Tibial artery (tissue), 4 donors: ENCODE results near the gene OR4X2.

Experiments
- DNase-seq, 2 donors: peaks; one replicate each; pipeline ENCODE4 v3.0.0-alpha.2; 2019
- H3K27ac ChIP-seq, 2 donors: fragments of 200-600 bp; sonication (generic) in 1 of 2; 1 replicate in 1 of 2; 2 replicates in 1 of 2; pipeline ENCODE4 v1.5.1; 2018 to 2019; ENCODE audit warnings: mild to moderate bottlenecking in 1 of 2
- H3K27me3 ChIP-seq, 2 donors: fragments of 200-600 bp; sonication (generic) in 1 of 2; one replicate each; pipeline versions ENCODE4 v1.5.1 to v1.6.0; 2016 to 2019
- H3K36me3 ChIP-seq, 3 donors: fragments of 200-600 bp; sonication (generic) in 2 of 3; one replicate each; pipeline ENCODE4 v1.5.1; 2016 to 2019; ENCODE audit warnings: mild to moderate bottlenecking in 2 of 3
- H3K4me1 ChIP-seq, 4 donors: fragments of 200-600 bp; sonication (generic) in 2 of 4; 1 replicate in 3 of 4; 2 replicates in 1 of 4; pipeline ENCODE4 v1.5.1; 2016 to 2019
- H3K4me3 ChIP-seq, 2 donors: fragments of 200-600 bp; sonication (generic) in 1 of 2; 1 replicate in 1 of 2; 2 replicates in 1 of 2; pipeline ENCODE4 v1.5.1; 2018 to 2019; ENCODE audit warnings: mild to moderate bottlenecking in 2 of 2
- H3K9me3 ChIP-seq, 3 donors: fragments of 200-600 bp; sonication (generic) in 1 of 3; one replicate each; pipeline ENCODE4 v1.5.1; 2016 to 2019
- CTCF ChIP-seq, 2 experiments: fragments of 200-600 bp in 1 of 2; fragments of 450-650 bp in 1 of 2; IDR thresholded peaks; one replicate each; pipeline ENCODE4 v1.5.1; 2017 to 2019; ENCODE audit warnings: antibody characterized with exemption in 2 of 2, mild to moderate bottlenecking in 1 of 2, moderate library complexity in 1 of 2
- intact Hi-C: fragments of 100-400 bp; cut with DNase I; formaldehyde crosslinking; loops from one replicate; pipeline ENCODE4 v1.15.0; 2023; ENCODE audit warnings: low total_unique reads

Gene OR4X2

GRCh38 chr11:48237727-48238126 is 7.2 kb upstream of the OR4X2 start:
- Histone ChIP-seq H3K9me3 (no peaks in the 10 kb centered on the region), H3K4me3 (no peak overlapping the region), H3K27ac (no peak overlapping the region), H3K36me3 (no peaks in the 10 kb centered on the region), H3K4me1 (no peaks in the 10 kb centered on the region), H3K27me3 (no peaks in the 10 kb centered on the region)
- intact Hi-C loops = no loop called here
- no peak for TF ChIP-seq CTCF (IDR thresholded peaks at IDR 0.05)
- no peak for DNase-seq

GRCh38 chr11:48242501-48242900 is 2.4 kb upstream of the OR4X2 start:
- Histone ChIP-seq H3K9me3 (no peaks in the 10 kb centered on the region), H3K36me3 (no peaks in the 10 kb centered on the region), H3K27me3 (no peaks in the 10 kb centered on the region), H3K27ac (no peak overlapping the region), H3K4me1 (no peaks in the 10 kb centered on the region), H3K4me3 (no peak overlapping the region)
- TF ChIP-seq CTCF (IDR thresholded peaks at IDR 0.05) = no peak
- DNase-seq = no peak
- intact Hi-C loops = no loop called here

- Histone ChIP-seq H3K9me3 (peaks cover 0 to 22% (median 11%) of the 10 kb centered on the region in 3 donors), H3K27ac (no peak overlapping the region), H3K36me3 (no peaks in the 10 kb centered on the region), H3K27me3 (no peaks in the 10 kb centered on the region), H3K4me3 (no peak overlapping the region), H3K4me1 (no peaks in the 10 kb centered on the region)
- intact Hi-C loops = no loop called here
- TF ChIP-seq CTCF (IDR thresholded peaks at IDR 0.05) = no peak
- no peak for DNase-seq
These were observed 4.0 kb downstream of the OR4X2 start for GRCh38 chr11:48248902-48249301.

- H3K36me3 ChIP-seq = no peaks in the 10 kb centered on the region
- H3K9me3 ChIP-seq = no peaks in the 10 kb centered on the region
- no peak overlapping the region for H3K4me3 ChIP-seq
- H3K27ac ChIP-seq = no peak overlapping the region
- no peak for DNase-seq
- intact Hi-C loops = no loop called here
- no peaks in the 10 kb centered on the region for H3K27me3 ChIP-seq
- no peaks in the 10 kb centered on the region for H3K4me1 ChIP-seq
- TF ChIP-seq CTCF (IDR thresholded peaks at IDR 0.05) = no peak
These were observed 16.7 kb downstream of the OR4X2 start for GRCh38 chr11:48261600-48261999.

- intact Hi-C loops = no loop called here
- Histone ChIP-seq H3K9me3 (no peaks in the 10 kb centered on the region), H3K27ac (no peak within 1 kb of the TSS), H3K36me3 (no peaks in the 10 kb centered on the region), H3K4me1 (no peaks in the 10 kb centered on the region), H3K4me3 (no peak within 1 kb of the TSS), H3K27me3 (no peaks in the 10 kb centered on the region)
- TF ChIP-seq CTCF (IDR thresholded peaks at IDR 0.05) = no peak
- no peak for DNase-seq
These were observed 18.6 kb downstream of the OR4X2 start, which contains the start of gene OR4X1 for GRCh38 chr11:48263423-48263911. Gene OR4X1, plus strand, starts transcription at chr11:48263861. Its CDS starts 0 bp downstream, at chr11:48263861.

GRCh38 chr11:48270621-48271020 is 25.7 kb downstream of the OR4X2 start:
- Histone ChIP-seq H3K27me3 (no peaks in the 10 kb centered on the region), H3K4me1 (no peaks in the 10 kb centered on the region), H3K4me3 (no peak overlapping the region), H3K27ac (no peak overlapping the region), H3K9me3 (no peaks in the 10 kb centered on the region), H3K36me3 (no peaks in the 10 kb centered on the region)
- TF ChIP-seq CTCF (IDR thresholded peaks at IDR 0.05) = no peak
- DNase-seq = no peak
- intact Hi-C loops = no loop called here
